DOHH2 (cell line): Measurements from ENCODE around the gene CREG2.

Experiments
- H3F3A ChIP-seq: fragments of 200-600 bp; sonication (generic), shearing (Covaris generic); 2 replicates; pipeline ENCODE4 v1.6.0; 2016; ENCODE audit warnings: antibody characterized with exemption, mild to moderate bottlenecking; ENCODE audit not compliant: control insufficient read depth, insufficient read depth
- H3K27ac ChIP-seq: fragments of 200-600 bp; sonication (generic); 2 replicates; pipeline ENCODE4 v1.5.1; 2014; ENCODE audit warnings: low read depth, mild to moderate bottlenecking, low read length, moderate library complexity
- H3K27me3 ChIP-seq: fragments of 200-600 bp; sonication (generic); 2 replicates; pipeline ENCODE4 v1.6.1; 2014; ENCODE audit warnings: mild to moderate bottlenecking, low read length, mixed read lengths; ENCODE audit not compliant: control insufficient read depth
- H3K36me3 ChIP-seq: fragments of 200-600 bp; sonication (generic); 2 replicates; pipeline ENCODE4 v1.6.1; 2014; ENCODE audit warnings: mild to moderate bottlenecking, low read length, moderate library complexity, mixed read lengths; ENCODE audit not compliant: control insufficient read depth
- H3K4me1 ChIP-seq: fragments of 200-600 bp; sonication (generic); 2 replicates; pipeline ENCODE4 v1.6.1; 2014; ENCODE audit warnings: mild to moderate bottlenecking, low read length, mixed read lengths; ENCODE audit not compliant: control insufficient read depth
- H3K4me2 ChIP-seq: fragments of 200-600 bp; sonication (generic); 2 replicates; pipeline ENCODE4 v1.6.0; 2014; ENCODE audit warnings: mild to moderate bottlenecking, low read length, moderate library complexity
- H3K4me3 ChIP-seq: fragments of 200-600 bp; sonication (generic); 2 replicates; pipeline ENCODE4 v1.5.1; 2014; ENCODE audit warnings: mild to moderate bottlenecking, low read length, mixed read lengths
- H3K79me2 ChIP-seq: fragments of 200-600 bp; sonication (generic); 2 replicates; pipeline ENCODE4 v1.6.1; 2014; ENCODE audit warnings: mild to moderate bottlenecking, low read length, mixed read lengths; ENCODE audit not compliant: control insufficient read depth
- H3K9me2 ChIP-seq: fragments of 200-600 bp; sonication (generic); replicated peaks from 2 replicates; pipeline ENCODE4 v1.6.1; 2014; ENCODE audit warnings: mild to moderate bottlenecking, low read length, mixed read lengths; ENCODE audit not compliant: control insufficient read depth
- H3K9me3 ChIP-seq: fragments of 200-600 bp; sonication (generic); 2 replicates; pipeline ENCODE4 v1.6.1; 2014; ENCODE audit warnings: antibody characterized with exemption, low read length, mixed read lengths; ENCODE audit not compliant: control insufficient read depth, insufficient read depth
- H4K20me1 ChIP-seq: fragments of 200-600 bp; sonication (generic); 2 replicates; pipeline ENCODE4 v1.6.0; 2014; ENCODE audit warnings: low read depth, mild to moderate bottlenecking, antibody characterized with exemption, low read length, moderate library complexity; ENCODE audit not compliant: control insufficient read depth, insufficient read depth
- CTCF ChIP-seq: fragments of 200-600 bp; sonication (generic); IDR thresholded peaks from one replicate; pipeline ENCODE4 v1.5.1; 2014; ENCODE audit warnings: antibody characterized with exemption, mild to moderate bottlenecking, low read depth, low read length; ENCODE audit not compliant: poor library complexity, severe bottlenecking
- EZH2phosphoT487 ChIP-seq: fragments of 200-600 bp; sonication (generic); IDR thresholded peaks from 2 replicates; pipeline ENCODE4 v1.6.1; 2017; ENCODE audit warnings: borderline replicate concordance, mild to moderate bottlenecking, antibody characterized with exemption, low read length, moderate library complexity, mixed read lengths

The CREG2 gene

GRCh38 chr2:101346909-101347308, 40.4 kb downstream of the CREG2 start:
- TF ChIP-seq CTCF (no peak), EZH2phosphoT487 (no peak)
- Histone ChIP-seq H3K4me3 (no peak overlapping the region), H3K4me2 (no peak overlapping the region), H3K9me3 (no peaks in the 10 kb centered on the region), H3K27me3 (peaks cover 12% of the 10 kb centered on the region), H3K79me2 (no peaks in the 10 kb centered on the region), H3K36me3 (no peaks in the 10 kb centered on the region), H3F3A (no peaks in the 10 kb centered on the region), H4K20me1 (no peaks in the 10 kb centered on the region), H3K27ac (no peak overlapping the region), H3K4me1 (peaks cover 2% of the 10 kb centered on the region; the same call in 1 of the 2 replicates), H3K9me2 (no peaks in the 10 kb centered on the region)

GRCh38 chr2:101344137-101344536, 43.2 kb downstream of the CREG2 start:
- TF ChIP-seq EZH2phosphoT487 (no peak), CTCF (no peak)

GRCh38 chr2:101342625-101343008, 44.7 kb downstream of the CREG2 start:
- Histone ChIP-seq H3K9me3 (no peaks in the 10 kb centered on the region), H3K79me2 (no peaks in the 10 kb centered on the region), H3K27me3 (peaks cover 5% of the 10 kb centered on the region), H3K9me2 (no peaks in the 10 kb centered on the region), H4K20me1 (no peaks in the 10 kb centered on the region), H3K36me3 (no peaks in the 10 kb centered on the region), H3F3A (no peaks in the 10 kb centered on the region), H3K27ac (no peak overlapping the region), H3K4me1 (peaks cover 6% of the 10 kb centered on the region; the same call in 1 of the 2 replicates), H3K4me3 (no peak overlapping the region), H3K4me2 (no peak overlapping the region)
- TF ChIP-seq EZH2phosphoT487: no peak
- no peak for TF ChIP-seq CTCF

More at GRCh38 chr2:101344137-101344536, 43.2 kb downstream of the CREG2 start:
- Histone ChIP-seq H3K27me3 (peaks cover 5% of the 10 kb centered on the region), H3K9me2 (no peaks in the 10 kb centered on the region), H4K20me1 (no peaks in the 10 kb centered on the region), H3F3A (no peaks in the 10 kb centered on the region), H3K4me3 (no peak overlapping the region), H3K9me3 (no peaks in the 10 kb centered on the region), H3K36me3 (no peaks in the 10 kb centered on the region), H3K27ac (no peak overlapping the region), H3K4me1 (peaks cover 6% of the 10 kb centered on the region; the same call in 1 of the 2 replicates), H3K4me2 (no peak overlapping the region), H3K79me2 (no peaks in the 10 kb centered on the region)
